HG03442 (cell line): Measurements from ENCODE around the gene ATE1.
"Not testable (repeated sequence)": the region's sequence is repeated elsewhere in the genome, so short reads cannot be mapped to it uniquely, and the experiment has no call there.

ENCODE experiments used
- ATAC-seq: cut with Tn5 transposase; IDR thresholded peaks from one replicate; pipeline ENCODE4 v1.9.1; 2021; ENCODE audit warnings: mild to moderate bottlenecking, moderate library complexity; ENCODE audit not compliant: unreplicated experiment

Gene ATE1

DNA sequence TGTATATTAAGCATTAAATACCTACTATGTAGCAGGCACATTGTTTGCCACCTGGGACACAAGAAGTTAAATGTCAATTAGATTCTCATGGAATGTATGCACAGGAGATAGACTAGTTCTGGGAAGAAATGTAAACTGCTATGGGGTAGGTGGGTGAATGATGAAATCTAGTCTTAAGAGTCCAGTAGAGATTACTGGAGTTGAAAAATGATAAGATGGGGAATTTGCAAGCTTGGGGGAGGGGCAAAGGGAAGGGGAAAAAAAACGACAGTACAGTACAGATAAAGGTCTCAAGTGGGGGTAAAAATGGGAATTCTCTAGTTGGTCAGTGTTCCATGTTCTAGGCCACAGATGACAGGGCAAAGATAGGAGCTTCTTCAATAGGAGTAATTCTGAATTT lies 94.4 kb downstream of the ATE1 start:
- ATAC-seq = no peak

- no peak for ATAC-seq
Observed at GRCh38 chr10:121832647-121833046, 95.2 kb downstream of the ATE1 start.

- no peak for ATAC-seq
Observed at GRCh38 chr10:121831777-121832176, 96.1 kb downstream of the ATE1 start.

- no peak for ATAC-seq
Observed at GRCh38 chr10:121831237-121831636, 96.6 kb downstream of the ATE1 start.

- ATAC-seq = no peak
Observed at GRCh38 chr10:121830101-121830500, 97.7 kb downstream of the ATE1 start.

GRCh38 chr10:121828045-121828444 lies 99.8 kb downstream of the ATE1 start:
- ATAC-seq = no peak

DNA sequence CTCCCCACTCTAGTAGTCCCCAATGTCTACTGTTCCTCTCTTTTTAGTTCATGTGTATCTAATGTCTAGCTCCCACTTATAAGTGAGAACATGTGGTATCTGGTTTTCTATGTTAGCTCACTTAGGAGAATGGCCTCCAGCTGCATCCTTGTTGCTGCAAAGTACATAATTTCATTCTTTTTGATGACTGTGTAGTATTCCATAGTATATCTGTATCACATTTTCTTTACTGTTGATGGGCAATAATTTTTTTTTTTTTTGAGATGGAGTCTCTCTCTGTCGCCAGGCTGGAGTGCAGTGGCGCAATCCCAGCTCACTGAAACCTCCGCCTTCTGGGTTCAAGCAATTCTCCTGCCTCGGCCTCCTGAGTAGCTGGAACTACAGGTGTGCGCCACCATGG lies 101.1 kb downstream of the ATE1 start:
- ATAC-seq = not testable (repeated sequence)

GRCh38 chr10:121823993-121824463 lies 103.8 kb downstream of the ATE1 start:
- ATAC-seq = no peak

DNA sequence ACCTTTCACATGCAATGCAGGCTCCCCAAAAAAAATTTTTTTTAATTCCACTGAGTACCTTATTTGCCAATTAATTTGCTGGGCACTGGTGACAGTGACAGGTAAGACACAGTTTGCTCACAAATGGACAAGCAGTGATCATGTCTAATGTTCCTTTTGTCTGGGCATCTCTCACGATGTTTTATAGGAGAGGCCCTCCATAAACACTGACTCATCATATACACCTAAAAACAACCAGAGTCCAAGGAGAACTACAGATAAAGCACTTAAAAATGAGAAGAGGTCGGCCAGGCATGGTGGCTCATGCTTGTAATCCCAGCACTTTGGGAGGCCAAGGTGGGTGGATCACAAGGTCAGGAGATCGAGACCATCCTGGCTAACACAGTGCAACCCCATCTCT lies 105.1 kb downstream of the ATE1 start:
- no peak for ATAC-seq

DNA sequence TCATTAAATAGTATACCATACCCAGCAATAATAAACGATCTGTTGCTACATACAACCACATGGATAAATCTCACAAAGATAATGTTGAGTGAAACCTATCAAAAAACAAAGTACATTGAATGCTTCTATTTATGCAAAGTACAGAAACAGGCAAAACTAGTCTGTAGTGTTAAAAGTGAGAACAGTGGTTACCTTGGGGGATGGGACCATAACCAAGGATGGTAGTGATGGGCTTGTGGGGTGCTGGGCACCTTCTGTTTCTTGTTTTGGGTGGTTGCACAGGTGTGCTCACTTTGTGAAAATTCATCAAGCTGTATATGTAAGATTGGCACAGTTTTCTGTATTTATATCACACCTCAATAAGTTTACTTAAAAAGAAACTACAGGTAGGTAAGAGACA lies 105.7 kb downstream of the ATE1 start:
- no peak for ATAC-seq

DNA sequence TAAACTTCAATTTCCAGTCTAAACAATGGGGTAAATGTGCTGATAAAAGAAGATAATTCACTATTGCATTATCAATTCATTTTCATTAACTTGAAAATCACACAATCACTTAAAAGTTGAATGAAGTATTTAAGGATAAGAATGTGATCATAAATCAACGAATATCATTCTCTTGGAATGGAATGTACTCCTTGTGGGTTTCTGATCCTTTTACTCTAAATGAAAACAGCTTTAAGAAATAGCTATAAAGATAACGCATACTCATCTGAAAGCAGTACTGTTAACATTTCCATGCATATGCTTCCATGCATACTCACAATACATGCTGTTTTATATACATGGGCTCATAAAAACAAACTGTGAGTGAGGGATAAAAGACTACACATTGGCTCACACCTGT lies 108.8 kb downstream of the ATE1 start:
- ATAC-seq = no peak

DNA sequence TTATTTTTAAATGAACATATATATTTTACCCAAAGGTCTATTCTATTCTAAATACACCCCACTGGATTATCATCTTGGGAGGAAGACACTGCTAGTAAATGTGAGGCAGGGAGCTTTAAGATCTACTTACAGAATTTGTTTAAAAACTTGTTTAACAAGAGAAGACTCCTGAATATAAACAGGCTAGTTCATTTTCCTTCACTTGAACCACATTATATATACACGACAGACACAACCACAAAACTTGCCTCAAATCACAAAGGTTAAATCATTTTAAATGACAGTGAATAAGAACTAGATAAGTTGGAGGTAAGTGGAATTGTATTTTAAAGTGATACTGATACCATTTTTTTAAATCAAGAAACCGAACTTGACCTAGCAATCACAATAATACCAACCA lies 109.2 kb downstream of the ATE1 start:
- no peak for ATAC-seq

- ATAC-seq = no peak
Observed at GRCh38 chr10:121816197-121816596, 111.6 kb downstream of the ATE1 start.

DNA sequence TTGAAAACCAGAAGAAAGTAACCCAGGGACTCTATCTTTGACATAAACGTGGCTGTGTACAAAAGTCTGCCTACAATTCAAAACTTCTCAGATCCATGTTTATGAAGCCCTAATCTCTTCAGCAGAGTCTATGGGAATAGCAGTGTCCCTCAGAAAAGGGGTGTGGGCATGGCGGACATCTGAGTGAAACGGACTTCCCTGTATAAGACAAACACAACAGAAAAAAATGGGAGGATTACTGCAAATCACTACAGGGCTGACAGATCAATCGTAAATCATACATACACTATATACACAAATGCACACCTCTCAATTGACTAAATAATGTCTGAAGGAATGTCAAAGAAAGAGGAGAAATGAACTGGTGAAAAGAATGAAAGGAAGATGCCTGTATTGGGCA lies 114.0 kb downstream of the ATE1 start:
- ATAC-seq = no peak

GRCh38 chr10:121813211-121813815 lies 114.5 kb downstream of the ATE1 start:
- no peak for ATAC-seq

DNA sequence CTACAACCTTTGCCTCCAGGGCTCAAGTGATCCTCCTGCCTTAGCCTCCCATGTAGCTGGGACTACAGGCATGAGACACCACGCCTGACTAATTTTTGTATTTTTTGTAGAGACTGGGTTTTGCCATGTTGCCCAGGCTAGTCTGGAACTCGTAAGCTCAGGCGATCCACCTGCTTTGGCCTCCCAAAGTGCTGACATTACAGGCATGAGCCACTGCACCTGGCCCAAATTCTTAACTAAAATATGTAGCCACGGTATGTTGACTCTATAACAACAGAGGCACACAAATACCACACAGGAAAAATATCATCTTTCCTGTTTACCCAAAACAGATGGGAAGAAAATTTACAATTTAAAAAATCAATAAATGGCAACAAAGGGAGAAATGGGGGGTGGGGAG lies 115.8 kb downstream of the ATE1 start:
- ATAC-seq = no peak

DNA sequence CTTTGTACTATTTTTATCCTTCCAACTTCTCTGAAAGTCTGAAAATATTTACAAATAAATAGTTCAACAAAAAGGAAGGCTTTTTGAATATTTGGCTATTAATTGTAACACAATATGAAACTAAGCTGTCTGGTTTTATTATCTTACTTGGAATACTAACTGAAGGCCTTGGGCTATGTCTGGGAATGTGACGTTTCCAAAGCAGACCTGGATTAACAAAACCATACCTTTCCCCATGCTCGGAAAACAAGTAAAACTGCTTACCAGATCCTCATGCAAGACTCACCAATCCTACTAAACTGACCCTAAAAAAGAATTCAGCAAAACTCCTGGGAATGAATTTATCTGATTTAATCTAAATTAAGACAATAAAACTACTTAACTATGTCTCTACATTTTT lies 116.4 kb downstream of the ATE1 start:
- ATAC-seq = no peak

DNA sequence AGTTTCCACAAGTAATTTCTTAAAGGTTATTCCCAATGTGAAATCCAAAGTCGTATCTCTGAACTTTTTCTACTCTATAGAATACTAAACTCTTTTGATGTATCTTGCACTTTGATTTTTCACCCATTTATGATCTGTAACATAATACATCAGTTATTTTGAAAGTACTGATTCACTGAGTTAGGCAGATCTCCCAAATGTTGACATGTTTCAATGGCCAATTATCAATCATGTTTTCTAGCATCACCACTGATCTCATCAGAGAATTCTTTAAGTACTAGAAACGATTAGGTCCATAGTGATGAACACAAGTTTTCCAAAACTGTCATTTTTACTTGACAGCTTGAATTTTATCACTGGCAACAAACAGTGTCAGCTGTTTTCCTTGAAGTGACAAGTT lies 119.0 kb downstream of the ATE1 start:
- ATAC-seq = no peak

GRCh38 chr10:121804460-121804859 lies 123.4 kb downstream of the ATE1 start:
- no peak for ATAC-seq

DNA sequence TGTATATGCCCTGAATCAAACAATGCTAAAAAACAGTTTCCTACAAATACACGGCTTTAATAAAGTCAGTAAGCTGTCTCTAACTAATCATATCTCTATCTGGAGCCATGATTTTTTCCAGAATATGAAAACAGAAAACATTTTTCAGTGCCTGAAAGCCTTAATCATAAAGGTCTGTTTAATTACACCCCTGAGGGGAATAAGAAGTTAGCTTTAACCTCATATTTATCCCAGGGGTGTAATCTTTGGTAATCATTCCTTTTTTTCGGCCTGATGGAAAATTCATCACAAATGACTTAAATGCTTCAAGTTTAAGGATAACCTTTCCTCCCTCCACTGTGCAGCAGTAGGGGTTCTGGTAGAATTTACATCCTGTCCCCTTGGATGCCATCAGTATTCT lies 124.2 kb downstream of the ATE1 start:
- ATAC-seq = no peak

DNA sequence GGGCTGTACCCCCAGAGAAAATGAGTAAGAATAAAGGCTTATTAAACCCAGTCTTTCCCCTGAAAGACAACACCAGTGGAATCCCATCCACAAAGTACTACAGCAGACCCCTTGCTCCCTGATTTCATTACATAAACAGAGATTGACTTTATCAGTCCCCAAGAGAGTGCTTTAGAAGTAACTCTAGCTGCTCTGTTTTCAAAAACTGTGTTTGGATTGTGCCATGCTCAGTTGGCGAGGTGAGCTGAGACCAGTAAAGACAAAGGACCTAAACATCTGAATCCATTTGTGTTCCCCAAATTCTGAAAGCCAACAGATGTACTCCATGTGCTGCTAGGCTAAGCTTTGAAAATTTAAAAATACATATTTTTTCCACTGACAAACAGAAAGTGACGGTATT lies 127.0 kb downstream of the ATE1 start:
- ATAC-seq = no peak

DNA sequence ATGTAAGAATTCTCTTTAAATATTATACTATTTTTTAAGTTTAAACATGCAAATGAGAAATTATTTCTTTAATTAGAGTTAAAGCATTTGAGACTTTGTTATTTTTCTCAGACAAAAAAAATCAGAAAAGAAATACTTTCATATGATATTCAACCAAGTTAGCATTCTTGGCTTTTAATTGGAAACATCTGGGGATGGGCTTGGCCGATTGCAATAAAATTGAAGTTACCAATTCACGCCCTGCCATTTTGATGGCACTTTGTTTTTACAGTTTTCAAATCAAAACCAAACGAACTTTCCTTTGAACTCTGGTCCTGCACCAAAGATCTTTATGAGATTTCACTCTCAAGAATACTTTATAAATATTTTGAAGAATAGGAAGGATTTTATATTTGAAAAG lies 127.7 kb downstream of the ATE1 start:
- no peak for ATAC-seq

GRCh38 chr10:121797490-121797889 lies 130.3 kb downstream of the ATE1 start:
- no peak for ATAC-seq
